HG03571 (cell line): ENCODE measurements around the gene REEP1.
"Not testable (repeated sequence)": the region's sequence is repeated elsewhere in the genome, so short reads cannot be mapped to it uniquely, and the experiment has no call there.

Experiments
- ATAC-seq: cut with Tn5 transposase; IDR thresholded peaks from one replicate; pipeline ENCODE4 v1.9.1; 2021; ENCODE audit not compliant: unreplicated experiment

Gene REEP1

DNA sequence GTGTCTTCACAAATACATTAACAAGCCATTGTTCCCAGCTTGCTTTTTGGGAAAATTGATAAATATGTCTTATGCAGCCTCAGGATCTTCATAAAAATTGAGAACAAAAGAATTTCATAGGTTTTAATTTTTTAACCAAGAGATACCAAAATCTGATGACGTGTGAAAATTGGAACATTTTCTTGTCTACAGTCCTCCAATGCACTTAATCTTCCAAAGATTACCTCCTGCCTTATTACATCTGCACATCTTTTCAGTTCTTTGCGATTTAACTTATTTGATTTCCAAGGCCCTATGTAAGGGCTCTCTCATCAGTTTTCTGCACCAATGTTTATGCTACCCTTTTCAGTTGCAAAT is 135.1 kb downstream of the REEP1 start:
- ATAC-seq: no peak

DNA sequence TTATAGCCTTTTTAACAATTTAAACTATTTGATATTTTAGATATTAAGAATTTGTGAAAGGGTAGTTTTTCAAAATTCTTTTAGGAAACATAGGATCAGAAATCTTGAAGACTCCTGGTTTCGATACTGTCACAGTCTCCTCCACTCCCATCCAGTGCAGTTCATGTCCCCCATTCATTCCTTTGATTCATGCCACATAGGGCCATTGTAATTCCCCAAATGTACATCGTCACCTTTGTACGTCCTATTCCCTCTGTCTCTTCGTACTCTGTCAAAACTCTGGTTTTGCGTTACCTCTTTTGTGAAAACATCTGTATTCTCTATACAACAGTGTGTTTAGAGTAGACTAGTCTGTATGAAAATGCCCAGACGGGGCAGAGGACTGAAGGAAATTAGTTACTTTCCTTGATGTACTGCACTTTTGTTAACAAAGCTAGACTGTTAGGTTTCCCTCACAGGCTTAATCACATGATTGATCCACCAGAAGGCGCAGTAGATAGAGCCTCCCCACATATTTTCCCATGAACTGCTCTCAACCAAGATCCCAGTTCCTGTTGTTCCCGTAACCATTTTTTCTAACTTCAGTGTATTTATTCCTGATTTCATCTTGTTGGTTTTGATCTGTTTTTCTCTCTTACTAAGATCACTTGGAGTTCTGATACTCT is 135.6 kb downstream of the REEP1 start:
- ATAC-seq: no peak

GRCh38 chr2:86200564-86200963 is 136.9 kb downstream of the REEP1 start:
- not testable (repeated sequence) for ATAC-seq

DNA sequence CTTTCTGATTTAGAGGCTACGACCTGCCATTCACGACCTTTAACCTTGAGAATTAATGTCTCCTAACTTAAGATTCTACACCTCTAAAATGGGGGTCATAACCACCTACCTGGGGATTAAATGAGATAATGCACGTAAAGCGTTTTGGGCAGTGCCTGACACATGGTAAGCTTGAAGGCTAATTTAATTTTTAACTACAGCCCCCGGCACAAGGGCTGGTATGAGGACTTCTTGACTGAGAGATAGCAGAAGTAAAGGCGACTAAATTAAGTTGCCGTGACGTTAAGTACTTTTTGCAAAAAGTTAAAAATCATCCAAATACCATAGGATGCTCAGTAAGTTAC is 137.6 kb downstream of the REEP1 start:
- ATAC-seq: no peak

GRCh38 chr2:86195808-86196387 is 141.5 kb downstream of the REEP1 start:
- no peak for ATAC-seq

- peak; percentile 76 for ATAC-seq
Measured at GRCh38 chr2:86195055-86195807, 142.2 kb downstream of the REEP1 start, which contains the start of gene IMMT. Gene IMMT (minus strand): TSS chr2:86195462. CDS start chr2:86195382, 80 bp downstream.

- ATAC-seq: no peak
Measured at GRCh38 chr2:86194751-86195054, 142.7 kb downstream of the REEP1 start.

DNA sequence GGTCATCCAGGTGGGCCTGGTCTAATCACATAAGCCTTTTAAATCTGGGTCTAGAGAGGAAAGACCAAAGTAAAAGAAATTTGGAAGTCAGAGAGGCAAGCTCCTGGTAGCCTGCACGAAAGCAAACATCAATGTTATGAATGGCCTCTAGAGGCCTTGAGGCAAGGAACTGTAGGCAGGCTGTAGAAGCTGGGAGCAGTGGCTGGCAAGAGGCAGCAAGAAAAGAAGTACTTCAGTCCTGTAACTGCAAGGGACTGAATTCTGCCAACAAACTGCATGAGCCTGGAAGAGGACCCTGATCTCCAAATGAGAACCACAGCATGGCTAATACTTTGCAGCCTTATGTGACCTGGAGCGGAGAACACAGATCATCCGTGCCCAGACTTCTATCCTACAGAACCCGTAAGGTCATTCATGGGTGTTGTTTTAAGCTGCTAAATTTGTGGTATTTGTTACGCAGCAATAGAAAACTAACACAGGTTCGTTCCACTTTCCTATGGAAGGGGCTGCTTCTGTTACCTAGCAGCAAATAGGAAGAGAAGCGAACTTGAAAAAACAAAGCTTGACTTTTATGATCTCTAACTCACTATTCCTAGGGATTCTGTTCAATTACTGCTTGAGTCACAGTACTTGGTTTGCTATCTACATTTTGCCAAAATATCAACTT is 143.4 kb downstream of the REEP1 start:
- no peak for ATAC-seq

DNA sequence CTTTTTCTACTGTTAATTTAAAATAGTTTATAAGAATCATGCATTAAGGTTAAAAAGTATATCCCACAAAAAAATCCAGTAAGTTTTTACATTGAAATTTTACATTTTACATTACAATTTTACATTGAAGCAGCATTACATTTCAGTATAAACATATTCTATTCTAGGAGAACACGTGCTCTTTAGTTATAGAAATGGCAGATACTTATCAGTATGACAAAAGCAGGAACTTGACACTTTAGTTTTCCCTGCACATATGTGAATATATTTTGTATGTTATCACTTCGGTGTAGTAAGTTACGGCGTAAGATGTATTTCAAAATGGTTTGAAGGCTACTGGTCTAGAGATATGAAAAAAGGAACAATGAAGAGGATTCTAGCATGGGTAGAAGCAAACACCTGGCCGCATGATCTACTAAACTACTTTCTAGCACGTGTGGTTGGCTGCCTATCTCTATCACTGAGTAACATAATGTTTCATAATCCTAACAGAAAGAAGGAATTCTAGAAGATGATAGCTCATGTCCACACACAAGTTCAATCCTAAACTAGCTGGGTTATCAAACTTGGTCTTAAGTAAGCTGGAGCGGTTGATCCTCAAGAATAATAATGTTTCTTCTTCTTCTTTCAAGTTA is 147.5 kb downstream of the REEP1 start:
- ATAC-seq: no peak

GRCh38 chr2:86186431-86186830 is 151.0 kb downstream of the REEP1 start:
- no peak for ATAC-seq

- ATAC-seq: no peak
Measured at GRCh38 chr2:86185517-86186212, 151.8 kb downstream of the REEP1 start.

DNA sequence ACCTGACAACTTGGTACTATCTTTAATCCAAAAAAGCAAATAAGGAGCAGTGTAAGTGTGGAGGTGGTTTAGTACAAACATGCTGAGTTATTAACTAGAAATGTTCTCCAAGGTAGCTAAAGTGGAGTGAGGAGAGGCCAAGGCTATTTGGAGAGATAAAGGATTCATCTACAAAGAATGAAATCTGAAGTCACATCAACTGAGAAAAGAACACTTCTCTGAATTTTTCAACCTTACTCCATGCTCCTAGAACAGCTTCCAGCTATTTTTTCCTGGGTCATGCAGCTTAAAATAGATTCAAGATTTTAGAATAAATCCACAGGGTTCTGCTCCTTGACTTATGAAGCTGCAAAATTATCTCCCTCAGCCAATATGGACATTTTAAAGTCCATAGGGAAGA is 160.8 kb downstream of the REEP1 start:
- no peak for ATAC-seq

GRCh38 chr2:86175828-86176227 is 161.6 kb downstream of the REEP1 start:
- ATAC-seq: no peak

DNA sequence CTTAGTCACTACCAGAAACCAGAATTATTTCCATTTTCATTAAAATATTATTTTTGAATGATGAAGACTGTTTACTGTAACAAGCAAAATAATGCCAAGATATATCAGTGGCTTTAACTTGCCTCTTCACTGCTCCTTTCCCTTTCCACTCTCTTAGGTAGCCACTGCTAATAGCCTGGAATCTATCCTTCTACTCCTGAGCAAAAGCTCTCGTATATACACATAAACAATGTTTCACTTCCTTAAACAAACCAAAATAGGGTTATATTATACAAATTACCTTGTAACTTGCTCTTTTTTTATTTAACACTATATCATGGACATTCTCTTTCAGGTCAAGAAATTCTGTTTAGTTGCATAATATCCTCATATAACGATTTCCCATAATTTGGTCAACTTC is 163.0 kb downstream of the REEP1 start:
- no peak for ATAC-seq

- ATAC-seq: no peak
Measured at GRCh38 chr2:86172610-86173009, 164.8 kb downstream of the REEP1 start.

DNA sequence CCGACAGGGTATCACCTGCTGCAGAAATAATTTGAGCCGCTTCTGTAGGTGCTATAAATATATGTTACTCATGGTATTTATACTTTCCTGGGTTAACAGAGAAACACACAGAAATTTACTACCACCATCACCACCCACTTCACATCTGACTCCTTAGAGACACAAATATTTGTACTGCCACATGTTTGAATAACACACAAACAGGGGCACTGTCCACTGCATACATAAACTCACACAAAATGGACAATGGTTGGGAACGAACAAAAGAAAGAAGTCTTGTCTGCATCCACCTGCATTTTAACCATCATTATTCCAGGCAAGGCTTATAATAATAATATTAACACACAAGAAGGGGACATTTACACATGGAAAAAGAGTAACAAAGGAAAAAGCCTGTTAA is 166.1 kb downstream of the REEP1 start:
- ATAC-seq: no peak

GRCh38 chr2:86170449-86170848 is 167.0 kb downstream of the REEP1 start:
- no peak for ATAC-seq
